H1 (cell line): ENCODE data around the gene HMGCL. TPM values are rescaled to one million over a fixed set of nuclear protein-coding genes. Genes with fewer than 3 reads are reported as not detected.
A peak's percentile ranks its signal among the peaks of the same experiment; 100 is the strongest.

Experiments
- CTCF ChIA-PET: fragments of 300-600 bp; sonication (Branson Sonifier 250); formaldehyde crosslinking; loops from one replicate; lab custom pipeline; 2021; ENCODE audit not compliant: partially characterized antibody; lab: Charles Lee
- POLR2A ChIA-PET: fragments of 300-600 bp; sonication (Branson Sonifier 250); formaldehyde crosslinking; loops from one replicate; lab custom pipeline; 2021; ENCODE audit warnings: inconsistent platforms; ENCODE audit not compliant: partially characterized antibody; lab: Charles Lee
- DNase-seq, 2 experiments: peaks; one replicate each; pipeline versions ENCODE4 v3.0.0 to v3.0.0-alpha.2; 2010 to 2022; ENCODE audit warnings: low spot score in 2 of 2, low read depth in 1 of 2, mixed read lengths in 1 of 2
- FAIRE-seq: peaks from 2 replicates; lab custom pipeline; 2011; peaks lifted over from hg19 to GRCh38; lab: Jason Lieb, UNC
- H2AFZ ChIP-seq: 2 replicates; pipeline ENCODE4 v1.8.1; 2012; ENCODE audit warnings: low read length, inconsistent platforms
- H2AK5ac ChIP-seq: 2 replicates; pipeline ENCODE4 v1.6.1; 2013; ENCODE audit warnings: low read depth, low read length
- H2BK120ac ChIP-seq: replicated peaks from 2 replicates; pipeline ENCODE3; 2013; ENCODE audit warnings: low read depth, low read length, inconsistent platforms
- H2BK12ac ChIP-seq: 2 replicates; pipeline ENCODE4 v1.6.1; 2013; ENCODE audit warnings: low read depth, low read length
- H2BK15ac ChIP-seq: 2 replicates; pipeline ENCODE4 v1.6.1; 2013; ENCODE audit warnings: low read length
- H2BK20ac ChIP-seq: 2 replicates; pipeline ENCODE4 v1.6.1; 2013; ENCODE audit warnings: low read length
- H2BK5ac ChIP-seq: 2 replicates; pipeline ENCODE4 v1.6.1; 2013; ENCODE audit warnings: low read depth, low read length
- H3K14ac ChIP-seq: 2 replicates; pipeline ENCODE4 v1.6.1; 2013; ENCODE audit warnings: inconsistent platforms; ENCODE audit not compliant: insufficient read length
- H3K18ac ChIP-seq: 2 replicates; pipeline ENCODE4 v1.6.1; 2013; ENCODE audit warnings: low read length; ENCODE audit errors: extremely low read depth
- H3K23ac ChIP-seq: 2 replicates; pipeline ENCODE4 v1.6.1; 2013; ENCODE audit warnings: inconsistent platforms; ENCODE audit not compliant: insufficient read length
- H3K23me2 ChIP-seq: 2 replicates; pipeline ENCODE4 v1.6.1; 2013; ENCODE audit warnings: low read depth, low read length
- H3K27ac ChIP-seq: 2 replicates; pipeline ENCODE4 v1.6.1; 2011; ENCODE audit warnings: low read depth, low read length, inconsistent platforms
- H3K27me3 ChIP-seq, 4 experiments: replicated peaks in 1 of 4; 1 replicate in 1 of 4; 2 replicates in 3 of 4; pipeline versions ENCODE4 v1.6.1 to v1.8.1; 2011 to 2013; ENCODE audit warnings: low read length in 3 of 4, mild to moderate bottlenecking in 3 of 4, inconsistent platforms in 2 of 4, mixed read lengths in 2 of 4, moderate library complexity in 1 of 4; ENCODE audit not compliant: control insufficient read depth in 3 of 4, insufficient read depth in 3 of 4; ENCODE audit errors: extremely low read depth in 1 of 4
- H3K36me3 ChIP-seq, 4 experiments: 2 replicates each; pipeline versions ENCODE4 v1.6.1 to v1.8.1; 2011 to 2013; ENCODE audit warnings: mild to moderate bottlenecking in 4 of 4, low read length in 3 of 4, moderate library complexity in 2 of 4, control low read depth in 1 of 4, inconsistent platforms in 1 of 4; ENCODE audit not compliant: insufficient read depth in 4 of 4, control insufficient read depth in 2 of 4
- H3K4ac ChIP-seq: replicated peaks from 2 replicates; pipeline ENCODE3; 2013; ENCODE audit warnings: low read length, low read depth, mixed read lengths, inconsistent platforms; ENCODE audit not compliant: insufficient read length
- H3K4me1 ChIP-seq, 4 experiments: replicated peaks in 1 of 4; 1 replicate in 1 of 4; 2 replicates in 3 of 4; pipeline versions ENCODE4 v1.6.1 to v1.8.1; 2011 to 2013; ENCODE audit warnings: low read length in 3 of 4, inconsistent platforms in 2 of 4, mixed read lengths in 1 of 4; ENCODE audit not compliant: insufficient read depth in 4 of 4, control insufficient read depth in 3 of 4
- H3K4me2 ChIP-seq, 2 experiments: 2 replicates each; pipeline versions ENCODE4 v1.6.1 to v1.8.1; 2011 to 2013; ENCODE audit warnings: low read depth in 2 of 2, low read length in 2 of 2, control low read depth in 1 of 2, inconsistent platforms in 1 of 2, mild to moderate bottlenecking in 1 of 2; ENCODE audit not compliant: insufficient read depth in 1 of 2
- H3K4me3 ChIP-seq, 4 experiments: fragments of 200-600, 300-600 bp in 1 of 4; sonication (generic), shearing (Covaris generic), sonication (Bioruptor Twin) in 1 of 4; 2 replicates each; pipeline versions ENCODE4 v1.5.1 to v1.8.1; 2011 to 2016; ENCODE audit warnings: low read length in 4 of 4, low read depth in 3 of 4, control low read depth in 2 of 4, inconsistent platforms in 2 of 4, mild to moderate bottlenecking in 2 of 4, mixed read lengths in 1 of 4, moderate library complexity in 1 of 4; ENCODE audit not compliant: insufficient read depth in 2 of 4; ENCODE audit errors: extremely low read depth in 1 of 4
- H3K56ac ChIP-seq: replicated peaks from 2 replicates; pipeline ENCODE3; 2013; ENCODE audit warnings: low read depth, mild to moderate bottlenecking, mixed read lengths, low read length, inconsistent platforms; ENCODE audit not compliant: insufficient read length
- H3K79me1 ChIP-seq: 2 replicates; pipeline ENCODE4 v1.6.1; 2013; ENCODE audit warnings: low read depth, low read length, control low read depth
- H3K79me2 ChIP-seq, 2 experiments: 2 replicates each; pipeline versions ENCODE4 v1.6.1 to v1.8.1; 2012 to 2013; ENCODE audit warnings: low read length in 2 of 2, mild to moderate bottlenecking in 2 of 2, inconsistent platforms in 1 of 2; ENCODE audit not compliant: insufficient read depth in 2 of 2, control insufficient read depth in 1 of 2
- H3K9ac ChIP-seq, 4 experiments: replicated peaks in 1 of 4; 1 replicate in 1 of 4; 2 replicates in 3 of 4; pipeline versions ENCODE4 v1.6.1 to v1.8.1; 2011 to 2013; ENCODE audit warnings: low read depth in 3 of 4, low read length in 3 of 4, control low read depth in 2 of 4, mild to moderate bottlenecking in 2 of 4, moderate library complexity in 2 of 4, inconsistent platforms in 1 of 4; ENCODE audit errors: extremely low read depth in 1 of 4
- H3K9me3 ChIP-seq, 2 experiments: 2 replicates each; pipeline versions ENCODE4 v1.6.1 to v1.8.1; 2012 to 2013; ENCODE audit warnings: mild to moderate bottlenecking in 2 of 2, moderate library complexity in 2 of 2, control low read depth in 1 of 2, inconsistent platforms in 1 of 2, low read depth in 1 of 2, low read length in 1 of 2, mixed read lengths in 1 of 2; ENCODE audit not compliant: insufficient read depth in 2 of 2
- H4K20me1 ChIP-seq, 2 experiments: replicated peaks in 1 of 2; 2 replicates each; pipeline versions ENCODE3 to v1.8.1; 2011 to 2013; ENCODE audit warnings: inconsistent platforms in 2 of 2, low read length in 2 of 2, mild to moderate bottlenecking in 1 of 2; ENCODE audit not compliant: insufficient read depth in 2 of 2, control insufficient read depth in 1 of 2
- H4K5ac ChIP-seq: 2 replicates; pipeline ENCODE4 v1.6.1; 2013; ENCODE audit warnings: low read length, low read depth, mixed read lengths, inconsistent platforms; ENCODE audit not compliant: insufficient read length
- H4K8ac ChIP-seq: 2 replicates; pipeline ENCODE4 v1.8.0; 2013; ENCODE audit warnings: mild to moderate bottlenecking, moderate library complexity, low read length, inconsistent platforms; ENCODE audit not compliant: insufficient read depth; ENCODE audit errors: extremely low read depth
- H4K91ac ChIP-seq: replicated peaks from 2 replicates; pipeline ENCODE3; 2013; ENCODE audit warnings: low read length, mixed read lengths, inconsistent platforms; ENCODE audit not compliant: insufficient read length
- BRCA1 ChIP-seq: IDR thresholded peaks from 2 replicates; pipeline ENCODE4 v1.6.1; 2012; ENCODE audit warnings: low read depth, low read length, improper control_type of control experiment
- CTBP2 ChIP-seq: IDR thresholded peaks from 2 replicates; pipeline ENCODE4 v1.7.0; 2011; ENCODE audit warnings: borderline replicate concordance, mild to moderate bottlenecking, moderate library complexity, mixed read lengths, low read length; ENCODE audit not compliant: insufficient read depth, insufficient read length
- CTCF ChIP-seq, 3 experiments: IDR thresholded peaks; 1 replicate in 2 of 3; 2 replicates in 1 of 3; pipeline versions ENCODE4 v1.5.1 to v1.6.1; 2011; ENCODE audit warnings: low read length in 3 of 3, mild to moderate bottlenecking in 3 of 3, inconsistent platforms in 2 of 3, low read depth in 1 of 3, moderate library complexity in 1 of 3; ENCODE audit not compliant: insufficient read depth in 1 of 3; ENCODE audit errors: control extremely low read depth in 1 of 3
- EP300 ChIP-seq, 2 experiments: IDR thresholded peaks; 1 replicate in 1 of 2; 2 replicates in 1 of 2; pipeline ENCODE4 v1.6.1; 2011 to 2012; ENCODE audit warnings: low read depth in 2 of 2, low read length in 2 of 2, mild to moderate bottlenecking in 2 of 2, borderline replicate concordance in 1 of 2, inconsistent platforms in 1 of 2, moderate library complexity in 1 of 2
- EZH2 ChIP-seq: fragments of 200-600 bp; sonication (generic); IDR thresholded peaks from 2 replicates; pipeline ENCODE4 v1.7.1; 2012; ENCODE audit warnings: low read depth, mild to moderate bottlenecking, moderate library complexity, low read length, inconsistent platforms; ENCODE audit not compliant: severe bottlenecking
- RAD21 ChIP-seq, 2 experiments: IDR thresholded peaks in 1 of 2; conservative IDR thresholded peaks in 1 of 2; 2 replicates each; pipeline ENCODE4 v1.6.1; 2011; ENCODE audit warnings: low read depth in 2 of 2, low read length in 2 of 2, improper control_type of control experiment in 1 of 2, inconsistent platforms in 1 of 2, mild to moderate bottlenecking in 1 of 2, moderate library complexity in 1 of 2
- WGBS, 2 experiments: shearing (Covaris generic) in 1 of 2; methylation state at CpG; one replicate each; pipeline versions ENCODE4 v1.1.6 to v1.1.7; 2013 to 2015; ENCODE audit warnings: low lambda C conversion rate in 2 of 2, mixed read lengths in 2 of 2, inconsistent platforms in 1 of 2, low coverage in 1 of 2, missing lambda C conversion rate in 1 of 2; ENCODE audit not compliant: insufficient replicate concordance in 2 of 2, insufficient coverage in 1 of 2, insufficient read length in 1 of 2; ENCODE audit errors: extremely low coverage in 1 of 2, missing lambda C conversion rate in 1 of 2; 5-methylcytosine and 5-hydroxymethylcytosine counted together
- polyA plus RNA-seq, 7 experiments: library from polyadenylated mRNA; depleted of rRNA in 3 of 7; stranded (reverse) in 5 of 7; unstranded in 2 of 7; fragments of >200 nt in 5 of 7; fragments of 200-250 nt in 2 of 7; gene quantifications; 1 replicate in 5 of 7; 2 replicates in 1 of 7; 4 replicates in 1 of 7; pipeline versions ENCODE4 v1.2.1 to v1.2.3, GENCODE V29; 2011 to 2013; ENCODE audit warnings: missing spikeins in 2 of 7, mixed read lengths in 2 of 7
- total RNA-seq: library from RNA; stranded (reverse); fragmentation: NEBNext Ultra II Directional; extraction: Animal tissue kit (Norgen Biotek cat#: 25700); gene quantifications from 2 replicates; pipeline ENCODE4 v1.2.1, GENCODE V29; 2021

The HMGCL gene
- total and polyA plus RNA-seq, 2 of the 8 experiments (the other 6 are each of a cell fraction or from before 2014, with no cell fraction given): 13.7 to 19.5 TPM

- Histone ChIP-seq H2AFZ (no peak overlapping the region), H2BK20ac (no peak overlapping the region), H3K27me3 (no peaks in the 10 kb centered on the region; a peak in 1 of 7 replicates), H3K4me2 (no peak overlapping the region), H4K8ac (no peak overlapping the region), H2BK12ac (no peak overlapping the region), H4K91ac (no peak overlapping the region), H3K14ac (no peak overlapping the region), H2BK15ac (no peak overlapping the region), H3K18ac (no peak overlapping the region), H3K4me3 (no peak overlapping the region), H3K9ac (no peak overlapping the region), H3K23me2 (peaks cover 13% of the 10 kb centered on the region), H3K4ac (no peak overlapping the region), H2BK5ac (no peak overlapping the region; the same call in 1 of the 2 replicates), H3K27ac (no peak overlapping the region), H3K79me2 (no peaks in the 10 kb centered on the region), H3K79me1 (no peaks in the 10 kb centered on the region), H3K56ac (no peak overlapping the region), H3K4me1 (peaks cover 0 to 6% (median 4%) of the 10 kb centered on the region in 4 experiments; a peak in 5 of 7 replicates), H4K5ac (no peak overlapping the region), H3K9me3 (no peaks in the 10 kb centered on the region), H2AK5ac (no peak overlapping the region), H2BK120ac (no peak overlapping the region), H3K36me3 (no peaks in the 10 kb centered on the region; a peak in 1 of 8 replicates), H3K23ac (no peak overlapping the region), H4K20me1 (peaks cover 0 to 2% of the 10 kb centered on the region in 2 experiments)
- POLR2A ChIA-PET: interaction anchor here (1.0 to 3.4 kb wide), 3 partner anchors 13 to 157 kb away, joined by 3 to 22 read pairs (median 8); partner anchors contain the start of genes LYPLA2 and PITHD1
- CTCF ChIA-PET: interaction anchor here (0.6 to 3.5 kb wide), 5 partner anchors 7 to 151 kb away, joined by 3 to 13 read pairs (median 5); no protein-coding TSS in a partner anchor
- DNase-seq: no peak
- FAIRE-seq: no peak
- 81% methylated on average over 7 of the region's 7 CpGs; no CpG with 5 or more reads in 1 of the 2 experiments for WGBS, 2 experiments
- TF ChIP-seq RAD21 (IDR thresholded peaks at IDR 0.05 in 1 of 2, conservative IDR thresholded peaks at IDR 0.05 in 1 of 2; ENCODE audit: low read depth in 2 of 2, low read length in 2 of 2): peak; percentile 2 to 33; a peak in 1 of 4 replicates
- TF ChIP-seq CTCF (IDR thresholded peaks at IDR 0.05; ENCODE audit: control extremely low read depth in 1 of 3, insufficient read depth in 1 of 3, low read depth in 1 of 3, low read length in 3 of 3): peak in 2 of 3 experiments; percentile 1 to 19; a peak in 1 of 4 replicates
- TF ChIP-seq EZH2: no peak
- no peak for TF ChIP-seq CTBP2
- no peak for TF ChIP-seq BRCA1
- TF ChIP-seq EP300 (IDR thresholded peaks at IDR 0.05; ENCODE audit: borderline replicate concordance in 1 of 2, low read depth in 2 of 2, low read length in 2 of 2): no peak
Measured at GRCh38 chr1:23804183-23804835, 20.9 kb downstream of the HMGCL start.
